ENCODE measurements around the gene PTCH1.

PTCH1 gene

DNA sequence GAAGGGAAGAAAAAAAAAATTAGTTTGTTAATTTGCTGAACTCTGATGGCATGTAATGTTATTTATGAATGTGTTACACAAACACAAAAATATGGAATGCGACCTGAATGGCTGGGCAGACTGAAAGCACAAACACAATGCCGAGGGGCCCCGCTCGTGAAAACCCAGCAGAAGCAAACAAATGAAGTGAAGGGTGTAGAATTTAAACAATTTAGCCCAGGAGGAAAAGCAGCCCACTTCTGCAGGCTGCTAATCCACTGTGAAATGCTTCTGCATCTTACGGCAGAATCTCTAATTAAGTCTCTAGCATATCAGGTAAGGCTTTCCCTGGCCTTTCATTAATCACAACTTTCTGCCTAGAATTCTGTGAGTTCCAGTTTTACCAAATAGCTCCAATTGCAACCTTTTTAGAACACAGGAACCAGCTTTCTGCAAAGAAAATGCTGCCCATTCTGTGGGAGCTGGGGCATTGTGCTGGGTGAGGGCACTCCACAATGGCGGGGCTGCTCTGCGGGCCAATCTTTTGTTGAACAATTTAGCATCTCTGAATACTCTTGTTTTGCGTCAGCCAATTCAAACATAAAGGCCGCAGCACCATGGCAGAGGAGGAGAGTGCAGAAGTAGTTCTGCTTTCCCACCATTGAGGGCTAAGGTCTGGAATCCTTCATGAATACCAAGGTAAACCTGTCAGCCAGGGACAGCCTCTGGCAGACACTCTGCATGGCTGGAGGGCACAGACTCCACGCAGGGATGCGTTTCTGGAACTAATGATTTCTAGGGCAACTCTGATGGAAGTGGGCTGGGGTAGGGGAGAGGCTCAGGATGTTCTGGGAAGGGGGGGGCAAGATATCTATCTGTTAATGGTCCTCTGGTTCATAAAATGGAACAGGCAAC is 66.4 kb downstream of the PTCH1 start:
- DNase-seq (ENCODE audit: low read depth), result no peak
- TF ChIP-seq, protein P1, sequence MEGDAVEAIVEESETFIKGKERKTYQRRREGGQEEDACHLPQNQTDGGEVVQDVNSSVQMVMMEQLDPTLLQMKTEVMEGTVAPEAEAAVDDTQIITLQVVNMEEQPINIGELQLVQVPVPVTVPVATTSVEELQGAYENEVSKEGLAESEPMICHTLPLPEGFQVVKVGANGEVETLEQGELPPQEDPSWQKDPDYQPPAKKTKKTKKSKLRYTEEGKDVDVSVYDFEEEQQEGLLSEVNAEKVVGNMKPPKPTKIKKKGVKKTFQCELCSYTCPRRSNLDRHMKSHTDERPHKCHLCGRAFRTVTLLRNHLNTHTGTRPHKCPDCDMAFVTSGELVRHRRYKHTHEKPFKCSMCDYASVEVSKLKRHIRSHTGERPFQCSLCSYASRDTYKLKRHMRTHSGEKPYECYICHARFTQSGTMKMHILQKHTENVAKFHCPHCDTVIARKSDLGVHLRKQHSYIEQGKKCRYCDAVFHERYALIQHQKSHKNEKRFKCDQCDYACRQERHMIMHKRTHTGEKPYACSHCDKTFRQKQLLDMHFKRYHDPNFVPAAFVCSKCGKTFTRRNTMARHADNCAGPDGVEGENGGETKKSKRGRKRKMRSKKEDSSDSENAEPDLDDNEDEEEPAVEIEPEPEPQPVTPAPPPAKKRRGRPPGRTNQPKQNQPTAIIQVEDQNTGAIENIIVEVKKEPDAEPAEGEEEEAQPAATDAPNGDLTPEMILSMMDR (IDR thresholded peaks at IDR 0.05; ENCODE audit: low read length, missing control alignments), result no peak
- H3K4me3 ChIP-seq (replicated peaks; ENCODE audit: low read depth, low read length), result no peak overlapping the region

DNA sequence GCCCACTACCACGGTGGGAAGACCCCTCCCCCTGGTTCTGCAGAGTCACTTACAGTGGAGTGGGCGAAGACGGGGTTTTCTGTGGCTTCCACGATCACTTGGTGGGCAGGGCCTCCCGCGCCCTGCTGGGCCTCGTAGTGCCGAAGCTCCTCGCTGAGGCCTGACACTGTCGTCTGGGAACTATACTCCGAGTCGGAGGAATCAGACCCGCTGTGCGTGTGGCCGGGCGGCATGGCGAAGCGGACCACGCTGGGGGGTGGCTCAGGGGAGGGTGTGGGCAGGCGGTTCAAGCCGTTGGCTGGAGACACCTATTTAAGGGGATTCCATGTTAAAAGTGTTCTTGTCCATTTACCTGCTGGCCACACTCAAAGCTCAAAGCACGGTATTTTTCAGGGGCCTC is 67.8 kb downstream of the PTCH1 start:
- no peak for DNase-seq (ENCODE audit: low read depth)
- no peak overlapping the region for H3K4me3 ChIP-seq (replicated peaks; ENCODE audit: low read depth, low read length)
- TF ChIP-seq, protein P1 (IDR thresholded peaks at IDR 0.05; ENCODE audit: low read length, missing control alignments), result no peak

DNA sequence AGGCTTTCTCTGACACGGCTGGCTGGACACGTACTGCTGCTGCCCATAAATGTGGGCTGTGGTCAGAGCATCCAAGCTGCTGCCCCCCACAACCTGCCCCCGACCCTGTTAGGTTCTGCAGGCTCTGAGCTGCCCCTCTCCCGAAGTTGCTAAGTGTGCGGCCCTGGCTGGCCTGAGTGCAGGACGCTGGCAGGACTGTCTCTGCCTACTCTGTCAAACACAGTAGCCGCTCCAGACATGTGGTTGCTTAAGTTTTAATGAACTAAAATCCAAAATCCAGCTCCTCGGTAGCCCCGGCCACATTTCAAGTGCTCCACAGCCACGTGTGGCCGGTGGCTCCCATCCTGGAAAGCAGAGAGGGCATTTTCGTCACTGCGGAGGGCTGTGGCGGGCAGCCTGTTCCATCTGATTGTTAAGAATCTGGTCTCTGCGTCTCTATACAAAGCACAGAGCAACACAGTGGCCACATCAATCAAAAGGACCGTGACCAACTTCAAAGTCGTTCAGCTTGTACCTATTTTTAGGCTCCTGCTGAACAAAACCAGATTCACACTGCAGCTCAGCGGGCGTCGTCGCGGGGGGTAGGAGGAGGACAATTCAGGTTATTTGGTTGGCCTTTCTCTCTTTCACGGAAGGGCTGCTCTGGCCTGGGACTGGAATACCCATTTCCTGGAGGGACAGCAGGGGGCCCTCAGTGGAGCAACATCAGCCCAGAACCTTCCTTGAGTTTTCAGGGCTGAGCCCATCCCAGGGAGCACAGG is 68.9 kb downstream of the PTCH1 start:
- DNase-seq (ENCODE audit: low read depth), result no peak
- TF ChIP-seq, protein P1 (IDR thresholded peaks at IDR 0.05; ENCODE audit: low read length, missing control alignments), result no peak
- no peak overlapping the region for H3K4me3 ChIP-seq (replicated peaks; ENCODE audit: low read depth, low read length)

DNA sequence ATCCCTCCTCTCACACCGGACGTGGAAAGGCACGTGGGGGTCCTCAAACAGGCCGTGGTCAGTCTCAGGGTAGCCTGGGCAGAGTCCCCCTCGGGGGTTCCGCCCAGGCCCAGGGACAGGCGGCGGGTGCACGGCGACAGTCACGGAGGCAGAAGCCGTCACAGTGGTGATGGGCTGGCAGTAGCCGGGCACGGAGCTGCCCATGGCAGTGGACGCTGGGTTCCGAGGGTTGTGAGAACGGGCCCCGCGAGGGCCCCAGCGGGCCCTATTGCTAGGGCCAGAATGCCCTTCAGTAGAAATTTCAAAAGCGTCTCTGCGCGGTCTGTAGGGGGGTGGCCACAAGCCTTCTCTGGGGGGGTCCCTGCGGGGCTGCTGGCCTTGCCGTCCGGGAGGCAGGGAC is 69.8 kb downstream of the PTCH1 start:
- no peak for DNase-seq (ENCODE audit: low read depth)
- no peak overlapping the region for H3K4me3 ChIP-seq (replicated peaks; ENCODE audit: low read depth, low read length)
- TF ChIP-seq, protein P1 (IDR thresholded peaks at IDR 0.05; ENCODE audit: low read length, missing control alignments), result no peak

DNA sequence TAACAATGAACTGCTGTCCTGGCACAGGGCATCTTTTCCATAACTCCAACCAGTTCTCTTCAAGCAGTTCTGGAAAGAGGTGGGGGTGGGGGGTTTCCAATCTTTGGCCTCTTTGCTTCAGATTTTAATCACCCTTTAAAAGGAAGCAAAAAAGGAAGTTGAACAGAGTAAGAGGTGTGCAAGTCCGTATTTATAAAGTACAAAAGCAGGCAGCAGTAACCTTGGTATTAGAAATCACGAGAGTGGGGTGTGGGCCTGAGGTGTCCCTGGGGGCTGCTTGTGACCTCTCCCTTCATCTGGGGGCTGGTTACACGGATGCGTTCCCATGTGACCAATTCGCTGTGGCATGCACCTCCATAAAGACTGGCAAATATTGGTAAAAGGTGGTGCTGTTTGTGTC is 70.5 kb downstream of the PTCH1 start:
- no peak overlapping the region for H3K4me3 ChIP-seq (replicated peaks; ENCODE audit: low read depth, low read length)
- TF ChIP-seq, protein P1 (IDR thresholded peaks at IDR 0.05; ENCODE audit: low read length, missing control alignments), result no peak

DNA sequence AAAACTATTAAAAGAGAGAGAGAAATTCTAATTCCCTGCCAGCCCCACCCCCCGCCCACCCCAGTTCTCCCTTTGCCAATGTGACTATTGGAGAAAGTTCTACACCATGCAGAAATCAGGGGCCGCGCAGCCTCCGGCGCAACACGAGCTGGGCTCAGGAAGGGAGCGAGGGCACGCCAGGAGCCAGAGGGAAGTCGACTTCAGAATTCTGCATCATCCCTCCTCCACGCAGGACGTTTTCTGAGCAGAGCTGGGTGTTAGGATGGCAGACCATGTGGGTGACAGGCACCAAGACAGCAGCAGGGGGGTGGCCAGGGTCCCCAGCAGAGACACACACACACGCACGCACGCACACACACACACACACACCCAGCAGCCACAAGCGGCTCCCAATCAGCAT is 72.6 kb downstream of the PTCH1 start:
- TF ChIP-seq, protein P1 (IDR thresholded peaks at IDR 0.05; ENCODE audit: low read length, missing control alignments), result no peak
- DNase-seq (ENCODE audit: low read depth), result no peak

More for the DNA sequence above, 70.5 kb downstream of the PTCH1 start:
- DNase-seq (ENCODE audit: low read depth), result no peak

More for the DNA sequence above, 72.6 kb downstream of the PTCH1 start:
- H3K4me3 ChIP-seq (replicated peaks; ENCODE audit: low read depth, low read length), result no peak overlapping the region
